IMR-90 (cell line): ENCODE results near the gene COA3. TPM values are rescaled to one million over a fixed set of nuclear protein-coding genes. Genes with fewer than 3 reads are reported as not detected.
A peak's percentile ranks its signal among the peaks of the same experiment; 100 is the strongest.

Experiments
- ATAC-seq: fragments of 200-7000 bp; cut with Tn5 transposase; 2 replicates; pipeline ENCODE4 v1.9.1; 2020; ENCODE audit warnings: low read depth, mild to moderate bottlenecking, moderate library complexity
- BruUV-seq: library from RNA; stranded (reverse); fragments of 400-500 nt; replicated peaks from 2 replicates; lab custom pipeline; 2021; lab: Mats Ljungman, UMichigan
- CTCF ChIA-PET: fragments of 300-600 bp; formaldehyde crosslinking; extraction: SDS; loops from one replicate; lab custom pipeline; 2021; ENCODE audit warnings: antibody characterized with exemption; lab: Yijun Ruan, JAX
- POLR2A ChIA-PET: fragments of 300-600 bp; sonication (Branson Sonifier 250); formaldehyde crosslinking; loops from one replicate; lab custom pipeline; 2022; ENCODE audit warnings: antibody characterized with exemption; ENCODE audit not compliant: unreplicated experiment; lab: Charles Lee
- DNase-seq: peaks from one replicate; pipeline ENCODE4 v3.0.0; 2013
- H2AFZ ChIP-seq: replicated peaks from 2 replicates; pipeline ENCODE3; 2013; ENCODE audit warnings: low read length, mild to moderate bottlenecking; ENCODE audit not compliant: poor library complexity
- H2AK5ac ChIP-seq: 2 replicates; pipeline ENCODE4 v1.6.1; 2013; ENCODE audit warnings: low read depth, low read length, inconsistent platforms
- H2AK9ac ChIP-seq: replicated peaks from 2 replicates; pipeline ENCODE3; 2013; ENCODE audit warnings: mild to moderate bottlenecking, low read depth, low read length, moderate library complexity; ENCODE audit not compliant: poor library complexity
- H2BK120ac ChIP-seq: 2 replicates; pipeline ENCODE4 v1.6.1; 2013; ENCODE audit warnings: low read depth, low read length, inconsistent platforms
- H2BK15ac ChIP-seq: 3 replicates; pipeline ENCODE4 v1.6.1; 2013; ENCODE audit warnings: low read depth, low read length, inconsistent platforms
- H2BK20ac ChIP-seq: 2 replicates; pipeline ENCODE4 v1.6.1; 2013; ENCODE audit warnings: low read depth, mild to moderate bottlenecking, inconsistent platforms, low read length, moderate library complexity
- H2BK5ac ChIP-seq: 2 replicates; pipeline ENCODE4 v1.6.1; 2013; ENCODE audit warnings: mild to moderate bottlenecking, low read depth, low read length, inconsistent platforms; ENCODE audit not compliant: poor library complexity, severe bottlenecking
- H3K14ac ChIP-seq: replicated peaks from 2 replicates; pipeline ENCODE4 v1.6.1; 2013; ENCODE audit warnings: low read depth, low read length, inconsistent platforms
- H3K18ac ChIP-seq: 2 replicates; pipeline ENCODE4 v1.6.1; 2013; ENCODE audit warnings: low read depth, low read length, control low read depth
- H3K23ac ChIP-seq: 2 replicates; pipeline ENCODE4 v1.6.1; 2013; ENCODE audit warnings: low read depth, low read length, inconsistent platforms
- H3K27ac ChIP-seq: 2 replicates; pipeline ENCODE4 v1.5.1; 2013; ENCODE audit warnings: mild to moderate bottlenecking, control low read depth, low read length; ENCODE audit not compliant: insufficient read depth
- H3K27me3 ChIP-seq: 2 replicates; pipeline ENCODE4 v1.6.1; 2013; ENCODE audit warnings: low read length; ENCODE audit not compliant: control insufficient read depth, insufficient read depth
- H3K36me3 ChIP-seq: 2 replicates; pipeline ENCODE4 v1.6.1; 2013; ENCODE audit warnings: low read length, mixed read lengths; ENCODE audit not compliant: control insufficient read depth, insufficient read depth
- H3K4ac ChIP-seq: 2 replicates; pipeline ENCODE4 v1.6.1; 2013; ENCODE audit warnings: low read depth, low read length, inconsistent platforms
- H3K4me1 ChIP-seq: 2 replicates; pipeline ENCODE4 v1.6.1; 2013; ENCODE audit warnings: low read length, mixed read lengths; ENCODE audit not compliant: control insufficient read depth, insufficient read depth
- H3K4me2 ChIP-seq: 2 replicates; pipeline ENCODE4 v1.6.1; 2013; ENCODE audit warnings: low read depth, mild to moderate bottlenecking, control low read depth, low read length, moderate library complexity
- H3K4me3 ChIP-seq: 2 replicates; pipeline ENCODE4 v1.5.1; 2013; ENCODE audit warnings: low read depth, mild to moderate bottlenecking, control low read depth, low read length, moderate library complexity; ENCODE audit not compliant: insufficient read depth
- H3K56ac ChIP-seq: 2 replicates; pipeline ENCODE4 v1.6.1; 2013; ENCODE audit warnings: low read length, inconsistent platforms; ENCODE audit not compliant: insufficient read depth; ENCODE audit errors: extremely low read depth
- H3K79me1 ChIP-seq, 2 experiments: 2 replicates each; pipeline ENCODE4 v1.6.1; 2013; ENCODE audit warnings: low read length in 2 of 2, inconsistent platforms in 1 of 2, low read depth in 1 of 2
- H3K9ac ChIP-seq: 2 replicates; pipeline ENCODE4 v1.6.1; 2013; ENCODE audit warnings: low read depth, low read length, control low read depth
- H3K9me1 ChIP-seq: 2 replicates; pipeline ENCODE4 v1.6.1; 2013; ENCODE audit warnings: low read length, inconsistent platforms; ENCODE audit not compliant: insufficient read depth
- H3K9me3 ChIP-seq: 2 replicates; pipeline ENCODE4 v1.6.1; 2013; ENCODE audit warnings: low read length; ENCODE audit not compliant: control insufficient read depth, insufficient read depth
- H4K20me1 ChIP-seq: 2 replicates; pipeline ENCODE4 v1.6.1; 2013; ENCODE audit warnings: low read length, inconsistent platforms; ENCODE audit not compliant: insufficient read depth
- H4K5ac ChIP-seq: 2 replicates; pipeline ENCODE4 v1.6.1; 2013; ENCODE audit warnings: mild to moderate bottlenecking, low read depth, low read length, control low read depth
- H4K8ac ChIP-seq, 2 experiments: 2 replicates each; pipeline ENCODE4 v1.6.1; 2013; ENCODE audit warnings: low read depth in 2 of 2, low read length in 2 of 2, control low read depth in 1 of 2, inconsistent platforms in 1 of 2
- H4K91ac ChIP-seq: 2 replicates; pipeline ENCODE4 v1.6.1; 2013; ENCODE audit warnings: low read depth, low read length, inconsistent platforms; ENCODE audit not compliant: insufficient read depth
- BHLHE40 ChIP-seq: fragments of 150-350 bp; IDR thresholded peaks from 2 replicates; pipeline ENCODE4 v1.6.1; 2016; ENCODE audit warnings: mild to moderate bottlenecking, low read depth, low read length
- CEBPB ChIP-seq: IDR thresholded peaks from 2 replicates; pipeline ENCODE4 v1.6.1; 2012; ENCODE audit warnings: low read depth, low read length, improper control_type of control experiment
- WGBS, 2 experiments: methylation state at CpG; one replicate each; pipeline versions ENCODE4 v1.1.5 to v1.1.7; 2013; ENCODE audit warnings: missing lambda C conversion rate in 2 of 2; ENCODE audit not compliant: insufficient read length in 1 of 2; ENCODE audit errors: extremely low coverage in 2 of 2; 5-methylcytosine and 5-hydroxymethylcytosine counted together
- dilution Hi-C: fragments of 300-500 bp; cut with HindIII; formaldehyde crosslinking; loops from one replicate; pipeline ENCODE4 v1.14.3; 2018; ENCODE audit warnings: low sequenced_read_pairs; ENCODE audit not compliant: unreplicated experiment
- in situ Hi-C: fragments of 300-500 bp; cut with MboI; formaldehyde crosslinking; loops from 3 replicates; pipeline ENCODE4 v1.14.3; 2019; ENCODE audit warnings: low sequenced_read_pairs, inconsistent platforms, mixed read lengths
- intact Hi-C: fragments of 100-400 bp; cut with micrococcal nuclease; formaldehyde crosslinking; loops from 2 replicates; pipeline ENCODE4 v1.10.0; 2022
- polyA plus RNA-seq, 3 experiments: library from polyadenylated mRNA; depleted of rRNA; stranded (reverse); fragments of >200 nt; gene quantifications; 2 replicates each; pipeline ENCODE4 v1.2.3, GENCODE V29; 2012; ENCODE audit warnings: low replicate concordance in 1 of 3
- total RNA-seq: library from RNA; depleted of rRNA; stranded (reverse); fragments of >200 nt; gene quantifications from 2 replicates; pipeline ENCODE4 v1.2.3, GENCODE V29; 2012

COA3 gene
- total and polyA plus RNA-seq, 2 of the 4 experiments (the other 2 are of a cell fraction): 66.8 to 78.1 TPM

DNA sequence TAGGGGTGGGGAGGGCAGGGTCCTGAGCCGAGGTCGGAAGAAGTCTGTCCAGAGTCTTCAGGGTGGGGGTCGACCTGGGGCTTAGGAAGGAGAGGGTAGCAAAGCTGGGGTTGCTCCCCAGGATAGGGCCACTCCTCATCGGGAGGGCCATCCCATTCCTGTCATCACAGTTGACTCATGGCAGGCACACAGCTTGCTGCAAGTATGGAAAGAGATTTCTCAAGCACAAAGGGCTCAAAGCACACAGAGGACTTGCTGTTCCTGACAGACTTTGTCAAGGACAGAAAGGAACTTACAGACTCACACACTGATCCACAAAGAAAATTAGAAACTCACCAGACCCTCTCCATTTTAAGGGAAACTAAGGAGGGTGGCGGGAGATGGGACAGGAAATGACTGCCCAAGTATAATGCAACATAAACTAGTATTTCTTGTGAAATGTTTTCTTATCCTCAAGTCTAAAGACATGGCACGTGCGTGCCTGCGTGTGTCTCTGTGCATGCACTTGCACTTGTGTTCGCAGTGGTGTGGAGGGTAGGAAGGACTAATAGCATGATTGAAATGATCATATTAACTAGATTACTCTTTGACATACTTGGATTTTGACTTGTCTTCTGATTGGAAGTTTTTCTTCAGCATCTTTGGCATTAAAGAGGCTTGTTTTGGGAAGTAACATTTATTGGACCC, 48.2 kb upstream of the COA3 start:
- H3K27me3 ChIP-seq: peaks cover 3% of the 10 kb centered on the region; the same call in 1 of the 2 replicates
- ChIA-PET CTCF (interaction anchor here (0.6 kb wide), 1 partner anchor 89 kb away, joined by 5 read pairs; no protein-coding TSS in a partner anchor), POLR2A (interaction anchor here (0.6 kb wide), 1 partner anchor 113 kb away, joined by 3 read pairs; no protein-coding TSS in a partner anchor)
- peaks cover 34% of the 10 kb centered on the region for H3K36me3 ChIP-seq
- intact Hi-C loops: no loop called here
- dilution Hi-C loops: no loop called here
- no peak overlapping the region for H3K18ac ChIP-seq
- H3K23ac ChIP-seq: no peak overlapping the region
- no peak overlapping the region for H3K9ac ChIP-seq
- H3K4ac ChIP-seq: no peak overlapping the region
- H2BK5ac ChIP-seq: no peak overlapping the region
- WGBS, 2 experiments: no CpG with 5 or more reads among the region's 9 CpGs
- H4K91ac ChIP-seq: no peak overlapping the region
- H4K5ac ChIP-seq: no peak overlapping the region
- peak; percentile 30; the same call in 1 of the 2 replicates for TF ChIP-seq CEBPB
- TF ChIP-seq BHLHE40: no peak
- H3K4me3 ChIP-seq: no peak overlapping the region
- ATAC-seq: peak; percentile 43; the same call in 1 of the 2 replicates
- peak overlapping the region; percentile 3 for H2AK9ac ChIP-seq
- H2BK120ac ChIP-seq: no peak overlapping the region
- H3K4me2 ChIP-seq: no peak overlapping the region
- H2BK20ac ChIP-seq: no peak overlapping the region
- no TSS peak for BruUV-seq
- H3K4me1 ChIP-seq: peaks cover 4% of the 10 kb centered on the region; the same call in 1 of the 2 replicates
- H4K8ac ChIP-seq: no peak overlapping the region
- H3K9me3 ChIP-seq: no peaks in the 10 kb centered on the region
- H3K27ac ChIP-seq: no peak overlapping the region
- no peak overlapping the region for H2AFZ ChIP-seq
- in situ Hi-C loops: no loop called here
- H2BK15ac ChIP-seq: no peak overlapping the region
- DNase-seq: peak; percentile 29
- H3K79me1 ChIP-seq: peaks cover 3 to 8% of the 10 kb centered on the region in 2 experiments; a peak in 2 of 4 replicates
- H3K56ac ChIP-seq: no peak overlapping the region
- peaks cover 8% of the 10 kb centered on the region; the same call in 1 of the 2 replicates for H3K9me1 ChIP-seq
- H3K14ac ChIP-seq: no peak overlapping the region
- peaks cover 19% of the 10 kb centered on the region for H4K20me1 ChIP-seq
- H2AK5ac ChIP-seq: peak overlapping the region; percentile 4; the same call in 1 of the 2 replicates
